WTC11 (cell line): Measurements from ENCODE around the gene SAMSN1. TPM values are rescaled to one million over a fixed set of nuclear protein-coding genes. Genes with fewer than 3 reads are reported as not detected.

Experiments used
- ATAC-seq: fragments of 200-7000 bp; cut with Tn5 transposase; 2 replicates; pipeline ENCODE4 v1.10.0; 2021; ENCODE audit warnings: mild to moderate bottlenecking, moderate library complexity
- Bru-seq: library from RNA; stranded (reverse); fragments of 400-500 nt; gene quantifications from one replicate; lab custom pipeline; 2021; lab: Mats Ljungman, UMichigan
- CTCF ChIA-PET: fragments of 300-600 bp; sonication (Branson Sonifier 250); formaldehyde crosslinking; loops from one replicate; lab custom pipeline; 2021; ENCODE audit warnings: antibody characterized with exemption; lab: Charles Lee
- POLR2A ChIA-PET: fragments of 350-600 bp; sonication (Branson Sonifier 250); formaldehyde crosslinking; loops from one replicate; lab custom pipeline; 2021; ENCODE audit warnings: antibody characterized with exemption; lab: Charles Lee
- DNase-seq: peaks from one replicate; pipeline ENCODE4 v3.0.0; 2021; ENCODE audit warnings: low spot score
- H3K27ac Mint-ChIP-seq: 2 replicates; pipeline ENCODE4 v1.8.0; 2021; ENCODE audit warnings: mixed read lengths
- H3K27me3 Mint-ChIP-seq: 2 replicates; pipeline ENCODE4 v1.8.0; 2021; ENCODE audit warnings: low read depth, mild to moderate bottlenecking, moderate library complexity, mixed read lengths
- H3K36me3 Mint-ChIP-seq: 2 replicates; pipeline ENCODE4 v1.8.0; 2021; ENCODE audit warnings: mixed read lengths
- H3K4me1 Mint-ChIP-seq: 2 replicates; pipeline ENCODE4 v1.8.0; 2022; ENCODE audit warnings: mixed read lengths
- H3K4me3 Mint-ChIP-seq: 2 replicates; pipeline ENCODE4 v1.8.0; 2021; ENCODE audit warnings: mild to moderate bottlenecking, moderate library complexity, mixed read lengths
- H3K9me3 Mint-ChIP-seq: 2 replicates; pipeline ENCODE4 v1.8.0; 2021; ENCODE audit warnings: mixed read lengths
- AR ChIP-seq: fragments of 250-450 bp; sonication (Bioruptor Pico); IDR thresholded peaks from 2 replicates; pipeline ENCODE4 v1.9.0; 2021; ENCODE audit warnings: mild to moderate bottlenecking
- ATF1 ChIP-seq: sonication (generic); formaldehyde crosslinking; IDR thresholded peaks from 2 replicates; pipeline ENCODE4 v1.8.1; 2023; ENCODE audit warnings: mild to moderate bottlenecking, moderate library complexity, missing genetic modification reagents
- CDX4 ChIP-seq: fragments of 250-450 bp; sonication (Bioruptor Pico); IDR thresholded peaks from 2 replicates; pipeline ENCODE4 v1.9.0; 2021; ENCODE audit warnings: moderate library complexity, mild to moderate bottlenecking, inconsistent platforms, borderline replicate concordance
- E2F4 ChIP-seq: sonication (generic); formaldehyde crosslinking; IDR thresholded peaks from 2 replicates; pipeline ENCODE4 v1.8.1; 2022; ENCODE audit warnings: low read depth, mild to moderate bottlenecking, moderate library complexity, missing genetic modification reagents, borderline replicate concordance
- ESRRA ChIP-seq: sonication (generic); formaldehyde crosslinking; IDR thresholded peaks from 2 replicates; pipeline ENCODE4 v1.8.1; 2022; ENCODE audit warnings: mild to moderate bottlenecking, missing genetic modification reagents, borderline replicate concordance
- FOXJ3 ChIP-seq: sonication (generic); formaldehyde crosslinking; IDR thresholded peaks from 2 replicates; pipeline ENCODE4 v1.9.0; 2021; ENCODE audit warnings: missing genetic modification reagents, mild to moderate bottlenecking, borderline replicate concordance
- GABPB1 ChIP-seq: sonication (generic); formaldehyde crosslinking; IDR thresholded peaks from 2 replicates; pipeline ENCODE4 v1.8.1; 2023; ENCODE audit warnings: mild to moderate bottlenecking, missing genetic modification reagents
- HMGA2 ChIP-seq: fragments of 250-450 bp; sonication (Bioruptor Pico); IDR thresholded peaks from 2 replicates; pipeline ENCODE4 v1.4.0; 2021; ENCODE audit warnings: mild to moderate bottlenecking, moderate library complexity
- JAZF1 ChIP-seq: fragments of 250-450 bp; sonication (Bioruptor Pico); IDR thresholded peaks from 2 replicates; pipeline ENCODE4 v1.9.0; 2021; ENCODE audit warnings: moderate library complexity, mild to moderate bottlenecking, inconsistent platforms
- MXD4 ChIP-seq: fragments of 250-450 bp; sonication (Bioruptor Pico); IDR thresholded peaks from 2 replicates; pipeline ENCODE4 v1.8.0; 2021; ENCODE audit warnings: mild to moderate bottlenecking, moderate library complexity, borderline replicate concordance
- NFYB ChIP-seq: sonication (generic); formaldehyde crosslinking; conservative IDR thresholded peaks from 2 replicates; pipeline ENCODE4 v1.8.0; 2022; ENCODE audit warnings: low read depth, missing genetic modification reagents
- NR1H2 ChIP-seq: sonication (generic); formaldehyde crosslinking; IDR thresholded peaks from 2 replicates; pipeline ENCODE4 v1.9.0; 2021; ENCODE audit warnings: mild to moderate bottlenecking, moderate library complexity, missing genetic modification reagents
- OVOL2 ChIP-seq: fragments of 250-450 bp; sonication (Bioruptor Pico); IDR thresholded peaks from 2 replicates; pipeline ENCODE4 v1.9.0; 2021; ENCODE audit warnings: mild to moderate bottlenecking, borderline replicate concordance
- RELA ChIP-seq: sonication (generic); formaldehyde crosslinking; IDR thresholded peaks from 2 replicates; pipeline ENCODE4 v1.8.1; 2022; ENCODE audit warnings: missing genetic modification reagents, mild to moderate bottlenecking, borderline replicate concordance
- RORB ChIP-seq: fragments of 250-450 bp; sonication (Bioruptor Pico); IDR thresholded peaks from 2 replicates; pipeline ENCODE4 v1.9.0; 2021; ENCODE audit warnings: mild to moderate bottlenecking
- TP53 ChIP-seq: sonication (generic); formaldehyde crosslinking; IDR thresholded peaks from 2 replicates; pipeline ENCODE4 v1.8.1; 2023; ENCODE audit warnings: mild to moderate bottlenecking, missing genetic modification reagents
- ZBTB21 ChIP-seq: sonication (generic); formaldehyde crosslinking; IDR thresholded peaks from 2 replicates; pipeline ENCODE4 v1.8.1; 2023; ENCODE audit warnings: mild to moderate bottlenecking, missing genetic modification reagents, borderline replicate concordance
- ZBTB43 ChIP-seq: sonication (generic); formaldehyde crosslinking; IDR thresholded peaks from 2 replicates; pipeline ENCODE4 v1.8.1; 2023; ENCODE audit warnings: mild to moderate bottlenecking, missing genetic modification reagents
- ZMAT4 ChIP-seq: fragments of 250-450 bp; sonication (Bioruptor Pico); IDR thresholded peaks from 2 replicates; pipeline ENCODE4 v1.9.0; 2021; ENCODE audit warnings: mild to moderate bottlenecking
- ZNF425 ChIP-seq: fragments of 250-450 bp; sonication (Bioruptor Pico); conservative IDR thresholded peaks from 2 replicates; pipeline ENCODE4 v1.9.0; 2021; ENCODE audit warnings: mild to moderate bottlenecking
- ZNF532 ChIP-seq: fragments of 250-450 bp; sonication (Bioruptor Pico); IDR thresholded peaks from 2 replicates; pipeline ENCODE4 v1.9.0; 2021; ENCODE audit warnings: mild to moderate bottlenecking, borderline replicate concordance
- long read RNA-seq, 3 experiments: library from RNA in 1 of 3; library from capped mRNA in 1 of 3; library from polyadenylated mRNA in 1 of 3; unstranded in 2 of 3; stranded (forward) in 1 of 3; transcript quantifications; one replicate each; pipeline ENCODE4 v2.0.0, GENCODE V29; 2021
- total RNA-seq: library from RNA; stranded (reverse); gene quantifications from 3 replicates; pipeline ENCODE4 v1.2.3, GENCODE V29; 2021

SAMSN1 gene
- total RNA-seq (1.0 to 1.3 TPM (median 1.2 TPM) in 3 replicates), Bru-seq, nascent RNA (percentile 40 among the genes with signal in this experiment)
- long read RNA-seq, experiment 1, partial matches to known transcripts, result 1 of 4 reads
- long read RNA-seq, experiment 1, other reads (novel, unspliced or antisense), result 3 of 4 reads
- long read RNA-seq, experiment 2, partial matches to known transcripts, result 1 of 3 reads
- long read RNA-seq, experiment 2, other reads (novel, unspliced or antisense), result 2 of 3 reads
- long read RNA-seq, experiment 3, result 0 reads

- Mint-ChIP-seq H3K27me3 (no peaks in the 10 kb centered on the region), H3K9me3 (peaks cover 4% of the 10 kb centered on the region; the same call in 1 of the 2 replicates), H3K4me1 (peaks cover 4% of the 10 kb centered on the region), H3K4me3 (no peak within 1 kb of the TSS), H3K27ac (no peak within 1 kb of the TSS), H3K36me3 (no peaks in the 10 kb centered on the region)
- no peak for ATAC-seq
- POLR2A ChIA-PET, result no interaction called here
- CTCF ChIA-PET, result no interaction called here
- no peak for TF ChIP-seq OVOL2 (CRISPR knock-in tag)
- no peak for TF ChIP-seq NFYB (CRISPR knock-in tag)
- TF ChIP-seq E2F4 (CRISPR knock-in tag), result no peak
- TF ChIP-seq MXD4 (CRISPR knock-in tag), result no peak
- TF ChIP-seq ATF1 (CRISPR knock-in tag), result no peak
- TF ChIP-seq ZNF532 (CRISPR knock-in tag), result no peak
- TF ChIP-seq JAZF1 (CRISPR knock-in tag), result no peak
- no peak for TF ChIP-seq FOXJ3
- TF ChIP-seq AR (CRISPR knock-in tag), result no peak
- TF ChIP-seq RORB, result no peak
- no peak for TF ChIP-seq NR1H2 (CRISPR knock-in tag)
- TF ChIP-seq RELA (CRISPR knock-in tag), result no peak
- no peak for TF ChIP-seq HMGA2 (CRISPR knock-in tag)
- DNase-seq, result no peak
Observed at GRCh38 chr21:14545906-14546480, at the start of gene SAMSN1. SAMSN1 (minus strand) TSS chr21:14546315; CDS start chr21:14546261, 54 bp downstream.

- no peak for ATAC-seq
- TF ChIP-seq TP53 (CRISPR knock-in tag) (no peak), FOXJ3 (no peak), ZBTB43 (CRISPR knock-in tag) (no peak), CDX4 (CRISPR knock-in tag) (no peak), GABPB1 (no peak), ESRRA (CRISPR knock-in tag) (no peak), ZNF425 (CRISPR knock-in tag) (no peak), ZMAT4 (no peak), ZBTB21 (CRISPR knock-in tag) (no peak)
Observed at GRCh38 chr21:14595449-14595848, 49.3 kb upstream of the SAMSN1 start.

More at GRCh38 chr21:14595449-14595848, 49.3 kb upstream of the SAMSN1 start:
- Mint-ChIP-seq H3K36me3 (peaks cover 32% of the 10 kb centered on the region), H3K27ac (no peak overlapping the region), H3K4me1 (peaks cover 12% of the 10 kb centered on the region), H3K27me3 (peaks cover 2% of the 10 kb centered on the region), H3K4me3 (no peak overlapping the region), H3K9me3 (peaks cover 40% of the 10 kb centered on the region)
- ChIA-PET POLR2A (no interaction called here), CTCF (no interaction called here)
- no peak for DNase-seq
